Colonic mucosa (tissue), 4 donors: ENCODE results near the gene MANSC4. TPM values are rescaled to one million over a fixed set of nuclear protein-coding genes. Genes with fewer than 3 reads are reported as not detected.
"Not testable (repeated sequence)": the region's sequence is repeated elsewhere in the genome, so short reads cannot be mapped to it uniquely, and the experiment has no call there.

Experiments used
- DNase-seq: peaks from one replicate; pipeline ENCODE4 v3.0.0-alpha.2; 2020
- H3K27ac ChIP-seq: fragments of 200-600 bp; one replicate; pipeline ENCODE4 v1.8.0; 2021
- H3K27me3 ChIP-seq: fragments of 200-600 bp; one replicate; pipeline ENCODE4 v1.8.0; 2021
- H3K36me3 ChIP-seq: fragments of 200-600 bp; one replicate; pipeline ENCODE4 v1.8.0; 2021
- H3K4me1 ChIP-seq: fragments of 200-600 bp; one replicate; pipeline ENCODE4 v1.8.0; 2021; ENCODE audit warnings: mild to moderate bottlenecking
- H3K4me3 ChIP-seq: fragments of 200-600 bp; one replicate; pipeline ENCODE4 v1.8.0; 2021
- H3K9ac ChIP-seq, 2 donors: one replicate each; pipeline ENCODE4 v1.7.0; 2013; ENCODE audit warnings: control low read depth in 2 of 2, low read depth in 2 of 2, low read length in 2 of 2
- H3K9me3 ChIP-seq: fragments of 200-600 bp; one replicate; pipeline ENCODE4 v1.8.0; 2021
- CTCF ChIP-seq: fragments of 200-600 bp; IDR thresholded peaks from one replicate; pipeline ENCODE4 v1.8.0; 2022; ENCODE audit warnings: antibody characterized with exemption, mild to moderate bottlenecking
- intact Hi-C: fragments of 100-400 bp; cut with DNase I; formaldehyde crosslinking; loops from one replicate; pipeline ENCODE4 v1.14.1; 2022
- total RNA-seq, 2 donors: library from RNA; stranded (reverse); fragmentation: NEBNext Ultra II Directional in 1 of 2; extraction: Animal tissue kit (Norgen Biotek cat#: 25700) in 1 of 2; gene quantifications; one replicate each; pipeline ENCODE4 v1.2.1, GENCODE V29; 2021
- donor health status: healthy.
- donor health status: DM: no; HTN: no; CAD: no.
- donor health status: DM: no; HTN: no; CAD: no.

The MANSC4 gene
- total RNA-seq, 2 donors from 2014 or later: not detected

GRCh38 chr12:27754795-27755194 lies 25.2 kb downstream of the MANSC4 start:
- intact Hi-C loops: no loop called here
- no peak overlapping the region for H3K4me3 ChIP-seq
- peak overlapping the region; percentile 11 for H3K27ac ChIP-seq
- no peak for TF ChIP-seq CTCF
- no peaks in the 10 kb centered on the region for H3K27me3 ChIP-seq
- no peaks in the 10 kb centered on the region for H3K4me1 ChIP-seq
- no peaks in the 10 kb centered on the region for H3K36me3 ChIP-seq
- H3K9ac ChIP-seq: no peak overlapping the region
- peak; percentile 68 for DNase-seq
- H3K9me3 ChIP-seq: no peaks in the 10 kb centered on the region

GRCh38 chr12:27751386-27752047 lies 28.5 kb downstream of the MANSC4 start:
- Histone ChIP-seq H3K4me1 (no peaks in the 10 kb centered on the region), H3K9ac (no peak overlapping the region), H3K4me3 (no peak overlapping the region), H3K27ac (peak overlapping the region; percentile 13), H3K27me3 (no peaks in the 10 kb centered on the region), H3K36me3 (no peaks in the 10 kb centered on the region), H3K9me3 (no peaks in the 10 kb centered on the region)
- intact Hi-C loops: no loop called here
- TF ChIP-seq CTCF: no peak
- DNase-seq: peak; percentile 86

GRCh38 chr12:27747111-27747820 lies 32.8 kb downstream of the MANSC4 start:
- H3K27ac ChIP-seq: peak overlapping the region; percentile 49
- intact Hi-C loops: no loop called here
- H3K9me3 ChIP-seq: no peaks in the 10 kb centered on the region
- no peaks in the 10 kb centered on the region for H3K36me3 ChIP-seq
- H3K4me1 ChIP-seq: no peaks in the 10 kb centered on the region
- no peak for TF ChIP-seq CTCF
- H3K9ac ChIP-seq: no peak overlapping the region
- H3K27me3 ChIP-seq: no peaks in the 10 kb centered on the region
- DNase-seq: no peak
- no peak overlapping the region for H3K4me3 ChIP-seq

- DNase-seq, H3K4me3 ChIP-seq, H3K9ac ChIP-seq, H3K4me1 ChIP-seq, H3K27me3 ChIP-seq, H3K9me3 ChIP-seq, H3K27ac ChIP-seq, H3K36me3 ChIP-seq, intact Hi-C loops: not testable (repeated sequence)
These were observed 34.3 kb downstream of the MANSC4 start for GRCh38 chr12:27745734-27746133.

- Histone ChIP-seq H3K27me3 (no peaks in the 10 kb centered on the region), H3K4me1 (no peaks in the 10 kb centered on the region), H3K9ac (no peak overlapping the region), H3K36me3 (no peaks in the 10 kb centered on the region), H3K27ac (no peak overlapping the region), H3K9me3 (no peaks in the 10 kb centered on the region), H3K4me3 (no peak overlapping the region)
- intact Hi-C loops: loop anchor here (5.0 kb wide), 1 partner anchor 74 kb away; no protein-coding TSS in a partner anchor
- no peak for DNase-seq
- TF ChIP-seq CTCF: no peak
These were observed 36.4 kb downstream of the MANSC4 start for GRCh38 chr12:27743601-27744000.

- intact Hi-C loops: loop anchor here (10.0 kb wide), 1 partner anchor 50 kb away; the partner anchor contains the start of genes KLHL42 and MANSC4
- not testable (repeated sequence) for H3K36me3 ChIP-seq, H3K9ac ChIP-seq, H3K4me3 ChIP-seq, H3K27me3 ChIP-seq, DNase-seq, H3K9me3 ChIP-seq, H3K27ac ChIP-seq, H3K4me1 ChIP-seq
These were observed 45.7 kb downstream of the MANSC4 start for GRCh38 chr12:27734321-27734720.
